ENCODE results near the gene WDR49. TPM values are rescaled to one million over a fixed set of nuclear protein-coding genes. Genes with fewer than 3 reads are reported as not detected.

Gene WDR49
- total RNA-seq, 2 experiments from 2014 or later = not detected

DNA sequence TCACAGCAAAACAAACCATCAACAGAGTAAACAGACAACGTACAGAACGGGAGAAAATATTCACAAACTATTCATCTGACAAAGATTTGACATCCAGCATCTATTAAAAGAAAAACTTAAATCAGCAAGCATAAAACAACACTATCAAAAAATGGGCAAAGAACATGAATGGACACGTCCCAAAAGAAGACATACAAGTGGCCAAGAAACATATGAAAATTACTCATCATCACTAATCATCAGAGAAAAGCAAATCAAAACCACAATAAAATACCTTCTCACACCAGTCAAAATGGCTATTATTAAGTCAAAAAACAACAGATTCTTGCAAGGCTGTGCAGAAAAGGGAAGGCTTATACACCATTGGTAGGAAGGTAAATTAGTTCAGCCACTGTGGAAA, 166.2 kb downstream of the WDR49 start:
- CTCF ChIA-PET = interaction anchor here (0.6 kb wide), 1 partner anchor 79 kb away, joined by 3 read pairs; no protein-coding TSS in a partner anchor
- intact Hi-C loops (cut with DNase I, micrococcal nuclease) = no loop called here
- Mint-ChIP-seq H3K27ac (no peak overlapping the region), H3K4me1 (no peaks in the 10 kb centered on the region), H3K4me3 (no peak overlapping the region), H3K9me3 (ENCODE audit: low read depth) (peaks cover 5% of the 10 kb centered on the region), H3K27me3 (no peaks in the 10 kb centered on the region), H3K36me3 (ENCODE audit: low read depth) (no peaks in the 10 kb centered on the region)
- no peak for ATAC-seq
- POLR2A ChIA-PET = no interaction called here
- DNase-seq = no peak

DNA sequence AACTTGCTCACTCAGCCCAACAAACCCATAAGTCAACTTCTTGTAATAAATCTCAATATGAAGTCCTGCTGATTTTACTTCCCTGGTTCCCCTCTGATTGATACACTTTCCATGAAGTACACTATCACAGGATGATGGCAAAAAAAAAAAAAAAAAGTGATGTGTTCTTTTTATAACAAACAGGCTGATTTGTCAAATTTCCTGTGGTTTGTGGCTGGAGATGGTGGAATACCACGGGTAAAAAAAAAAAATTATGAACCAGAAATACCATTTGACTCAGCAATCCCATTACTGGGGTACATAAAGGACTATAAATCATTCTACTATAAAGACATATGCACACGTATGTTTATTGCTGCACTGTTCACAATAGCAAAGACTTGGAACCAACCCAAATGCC, 169.2 kb downstream of the WDR49 start:
- POLR2A ChIA-PET = no interaction called here
- intact Hi-C loops (cut with DNase I, micrococcal nuclease) = no loop called here
- DNase-seq = no peak
- Mint-ChIP-seq H3K36me3 (ENCODE audit: low read depth) (no peaks in the 10 kb centered on the region), H3K27ac (no peak overlapping the region), H3K4me1 (no peaks in the 10 kb centered on the region), H3K27me3 (no peaks in the 10 kb centered on the region), H3K4me3 (no peak overlapping the region), H3K9me3 (ENCODE audit: low read depth) (peaks cover 5% of the 10 kb centered on the region)
- no peak for ATAC-seq
- CTCF ChIA-PET = no interaction called here

- CTCF ChIA-PET = no interaction called here
- ATAC-seq (no peak), DNase-seq (no peak)
- no peaks in the 10 kb centered on the region for H3K36me3 Mint-ChIP-seq (ENCODE audit: low read depth)
- H3K9me3 Mint-ChIP-seq (ENCODE audit: low read depth) = peaks cover 5% of the 10 kb centered on the region
- no peak overlapping the region for H3K27ac Mint-ChIP-seq
- H3K27me3 Mint-ChIP-seq = no peaks in the 10 kb centered on the region
- no peak overlapping the region for H3K4me3 Mint-ChIP-seq
- intact Hi-C loops (cut with DNase I, micrococcal nuclease) = no loop called here
- POLR2A ChIA-PET = no interaction called here
- H3K4me1 Mint-ChIP-seq = no peaks in the 10 kb centered on the region
These were observed 169.8 kb downstream of the WDR49 start for GRCh38 chr3:167483708-167484475.

- H3K9me3 Mint-ChIP-seq (ENCODE audit: low read depth) = peaks cover 5% of the 10 kb centered on the region
- H3K4me1 Mint-ChIP-seq = no peaks in the 10 kb centered on the region
- H3K27me3 Mint-ChIP-seq = no peaks in the 10 kb centered on the region
- ChIA-PET POLR2A (no interaction called here), CTCF (no interaction called here)
- no peaks in the 10 kb centered on the region for H3K36me3 Mint-ChIP-seq (ENCODE audit: low read depth)
- H3K27ac Mint-ChIP-seq = no peak overlapping the region
- DNase-seq (no peak), ATAC-seq (no peak)
- no peak overlapping the region for H3K4me3 Mint-ChIP-seq
- intact Hi-C loops (cut with DNase I, micrococcal nuclease) = no loop called here
These were observed 172.6 kb downstream of the WDR49 start for GRCh38 chr3:167481164-167481563.

- POLR2A ChIA-PET = no interaction called here
- no peak for ATAC-seq
- DNase-seq = no peak
- intact Hi-C loops (cut with DNase I, micrococcal nuclease) = no loop called here
- Mint-ChIP-seq H3K9me3 (ENCODE audit: low read depth) (peaks cover 5% of the 10 kb centered on the region), H3K27me3 (no peaks in the 10 kb centered on the region), H3K4me3 (no peak overlapping the region), H3K27ac (no peak overlapping the region), H3K36me3 (ENCODE audit: low read depth) (no peaks in the 10 kb centered on the region), H3K4me1 (no peaks in the 10 kb centered on the region)
- CTCF ChIA-PET = no interaction called here
These were observed 173.0 kb downstream of the WDR49 start for GRCh38 chr3:167480748-167481147.

DNA sequence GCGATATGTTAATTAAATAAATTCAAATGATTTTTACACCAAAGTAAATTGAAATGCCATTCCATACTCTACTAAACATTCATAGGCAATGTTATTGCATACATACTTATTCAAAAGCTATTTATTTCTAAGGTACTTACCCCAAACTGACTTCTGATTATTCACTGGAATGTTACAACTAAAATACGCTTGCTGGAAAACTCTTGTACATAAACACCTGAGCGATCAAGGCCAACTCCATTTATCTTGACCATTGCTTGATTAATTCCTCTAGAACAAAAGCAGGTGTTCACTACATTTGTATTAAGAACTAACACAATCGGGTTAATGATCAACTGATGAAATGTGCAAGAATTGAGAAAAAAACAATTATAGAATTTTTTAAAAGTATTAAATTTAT, 179.9 kb downstream of the WDR49 start, which contains the start of gene SERPINI2:
Gene SERPINI2, minus strand, starts transcription at position 180 of the 400 bp plus-strand sequence. CDS start 2,208 bp downstream, outside the sequence.
- no peaks in the 10 kb centered on the region for H3K27me3 Mint-ChIP-seq
- H3K4me1 Mint-ChIP-seq = no peaks in the 10 kb centered on the region
- ChIA-PET POLR2A (no interaction called here), CTCF (no interaction called here)
- H3K27ac Mint-ChIP-seq = no peak within 1 kb of the TSS
- H3K36me3 Mint-ChIP-seq (ENCODE audit: low read depth) = no peaks in the 10 kb centered on the region
- ATAC-seq (no peak), DNase-seq (no peak)
- H3K4me3 Mint-ChIP-seq = no peak within 1 kb of the TSS
- intact Hi-C loops (cut with DNase I, micrococcal nuclease) = no loop called here
- H3K9me3 Mint-ChIP-seq (ENCODE audit: low read depth) = no peaks in the 10 kb centered on the region

DNA sequence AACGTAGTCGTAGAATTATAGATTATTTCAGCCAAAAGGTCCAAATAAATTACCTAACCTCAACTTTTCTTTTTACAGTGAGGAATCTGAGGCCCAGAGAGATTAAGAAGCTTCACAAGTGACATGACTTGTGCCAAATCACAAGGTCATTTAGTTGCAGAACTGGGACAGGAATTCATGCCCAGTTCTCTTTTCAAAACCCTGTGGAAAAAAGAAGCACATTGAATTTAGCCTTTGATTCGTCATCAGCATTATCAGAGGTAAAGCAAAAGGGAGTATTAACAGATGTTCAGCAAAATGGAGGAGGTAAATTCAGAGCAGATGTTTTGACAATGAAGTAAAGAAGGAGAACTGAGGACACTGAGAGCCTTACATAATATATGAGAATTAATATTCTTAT, 184.4 kb downstream of the WDR49 start:
- no peaks in the 10 kb centered on the region for H3K27me3 Mint-ChIP-seq
- H3K4me1 Mint-ChIP-seq = no peaks in the 10 kb centered on the region
- no peak overlapping the region for H3K27ac Mint-ChIP-seq
- H3K9me3 Mint-ChIP-seq (ENCODE audit: low read depth) = no peaks in the 10 kb centered on the region
- ChIA-PET POLR2A (no interaction called here), CTCF (no interaction called here)
- intact Hi-C loops (cut with DNase I, micrococcal nuclease) = no loop called here
- no peaks in the 10 kb centered on the region for H3K36me3 Mint-ChIP-seq (ENCODE audit: low read depth)
- DNase-seq = no peak
- H3K4me3 Mint-ChIP-seq = no peak overlapping the region
- ATAC-seq = no peak

DNA sequence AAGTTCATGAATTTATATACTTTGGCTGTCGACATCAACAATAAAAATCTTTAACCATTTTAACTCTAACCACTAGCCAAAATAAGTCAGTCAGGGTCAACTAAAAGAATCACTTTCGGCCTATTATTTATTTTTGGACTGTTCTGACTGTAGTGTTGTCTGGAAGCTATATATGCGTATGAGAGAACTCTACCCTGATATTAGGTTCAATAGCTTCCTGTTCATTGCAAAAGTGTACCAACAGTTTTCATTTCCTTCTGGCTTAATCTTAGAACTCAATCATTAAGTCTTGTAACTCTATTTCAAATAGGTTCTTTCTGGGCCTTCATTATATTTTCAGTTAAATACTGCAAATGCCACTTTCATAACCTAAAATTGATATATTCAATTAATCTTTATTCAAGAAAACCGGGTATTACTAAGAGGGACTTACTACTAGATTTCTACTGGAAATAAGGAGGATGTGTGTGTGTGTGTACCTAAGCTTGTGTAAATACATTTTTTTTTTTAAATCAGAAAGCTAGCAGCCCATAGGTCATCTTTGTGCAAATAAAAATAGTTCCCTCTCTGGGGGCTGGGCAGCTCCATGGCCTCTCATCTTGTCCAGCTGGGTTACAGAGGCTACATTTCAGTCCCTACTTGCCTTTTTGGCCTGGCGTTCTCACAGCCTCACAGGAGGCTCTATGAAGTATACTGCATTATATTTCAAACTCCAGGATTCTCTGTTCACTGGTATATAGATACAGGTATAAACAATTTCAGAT, 185.7 kb downstream of the WDR49 start:
- ChIA-PET CTCF (no interaction called here), POLR2A (no interaction called here)
- no peaks in the 10 kb centered on the region for H3K27me3 Mint-ChIP-seq
- intact Hi-C loops (cut with DNase I, micrococcal nuclease) = no loop called here
- H3K36me3 Mint-ChIP-seq (ENCODE audit: low read depth) = no peaks in the 10 kb centered on the region
- no peak for DNase-seq
- no peaks in the 10 kb centered on the region for H3K4me1 Mint-ChIP-seq
- no peak overlapping the region for H3K4me3 Mint-ChIP-seq
- no peak for ATAC-seq
- H3K9me3 Mint-ChIP-seq (ENCODE audit: low read depth) = no peaks in the 10 kb centered on the region
- H3K27ac Mint-ChIP-seq = no peak overlapping the region

DNA sequence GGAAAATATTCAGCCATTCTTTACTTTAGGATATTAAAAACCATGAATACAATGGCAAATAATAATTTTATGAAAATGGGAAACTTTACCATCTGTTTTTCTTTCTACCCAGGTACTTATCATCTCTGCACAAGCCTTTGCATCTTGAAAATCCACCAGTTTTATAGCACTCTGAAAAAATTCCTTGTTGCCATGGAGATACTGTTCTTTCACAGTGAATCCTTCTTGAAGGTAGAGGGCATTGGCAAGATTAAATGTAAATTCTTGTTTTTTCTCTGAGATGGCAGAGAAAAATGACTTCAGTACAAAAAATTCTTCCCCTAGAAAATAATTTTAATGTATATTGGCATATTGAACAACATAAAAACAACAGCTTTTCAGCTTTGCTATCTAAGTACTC, 186.8 kb downstream of the WDR49 start:
- no peak for DNase-seq
- ChIA-PET POLR2A (no interaction called here), CTCF (interaction anchor here (1.1 kb wide), 1 partner anchor 9 kb away, joined by 3 read pairs; no protein-coding TSS in a partner anchor)
- no peak for ATAC-seq
- Mint-ChIP-seq H3K4me3 (no peak overlapping the region), H3K27me3 (no peaks in the 10 kb centered on the region), H3K27ac (no peak overlapping the region), H3K36me3 (ENCODE audit: low read depth) (no peaks in the 10 kb centered on the region), H3K9me3 (ENCODE audit: low read depth) (no peaks in the 10 kb centered on the region), H3K4me1 (no peaks in the 10 kb centered on the region)
- intact Hi-C loops (cut with DNase I, micrococcal nuclease) = no loop called here

- H3K9me3 Mint-ChIP-seq (ENCODE audit: low read depth) = no peaks in the 10 kb centered on the region
- H3K27ac Mint-ChIP-seq = no peak overlapping the region
- CTCF ChIA-PET = no interaction called here
- H3K36me3 Mint-ChIP-seq (ENCODE audit: low read depth) = no peaks in the 10 kb centered on the region
- DNase-seq (no peak), ATAC-seq (no peak)
- H3K4me1 Mint-ChIP-seq = no peaks in the 10 kb centered on the region
- intact Hi-C loops (cut with DNase I, micrococcal nuclease) = no loop called here
- no peaks in the 10 kb centered on the region for H3K27me3 Mint-ChIP-seq
- no peak overlapping the region for H3K4me3 Mint-ChIP-seq
- POLR2A ChIA-PET = no interaction called here
These were observed 197.5 kb downstream of the WDR49 start for GRCh38 chr3:167456157-167456799.

- CTCF ChIA-PET = interaction anchor here (0.6 to 0.9 kb wide), 3 partner anchors 52 to 94 kb away, joined by 3 to 4 read pairs (median 3); partner anchors contain the start of gene ZBBX
- no peak overlapping the region for H3K4me3 Mint-ChIP-seq
- intact Hi-C loops (cut with DNase I, micrococcal nuclease) = no loop called here
- H3K36me3 Mint-ChIP-seq (ENCODE audit: low read depth) = no peaks in the 10 kb centered on the region
- H3K27ac Mint-ChIP-seq = no peak overlapping the region
- POLR2A ChIA-PET = no interaction called here
- no peaks in the 10 kb centered on the region for H3K4me1 Mint-ChIP-seq
- ATAC-seq = no peak
- H3K27me3 Mint-ChIP-seq = no peaks in the 10 kb centered on the region
- H3K9me3 Mint-ChIP-seq (ENCODE audit: low read depth) = no peaks in the 10 kb centered on the region
- DNase-seq = no peak
These were observed 199.9 kb downstream of the WDR49 start for GRCh38 chr3:167453815-167454214.

DNA sequence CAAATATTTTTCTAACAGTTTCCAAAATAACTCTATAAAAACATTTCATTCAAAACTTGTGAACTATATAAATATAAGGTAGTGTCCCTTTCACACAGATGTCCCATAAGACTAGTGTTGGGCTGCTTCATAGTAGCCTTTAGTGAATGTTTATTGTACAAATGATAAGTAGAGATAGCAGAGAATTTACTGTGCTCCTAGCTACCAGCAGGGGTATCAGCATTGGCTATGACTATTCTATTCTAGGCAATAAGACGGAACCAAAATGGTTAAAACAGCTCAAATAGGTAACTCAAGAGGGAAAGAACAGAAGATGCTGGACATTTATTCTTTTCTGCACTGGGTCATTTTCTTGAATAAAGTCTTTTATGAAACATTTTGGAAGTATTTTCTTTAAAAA, 202.5 kb downstream of the WDR49 start:
- ATAC-seq (no peak), DNase-seq (no peak)
- Mint-ChIP-seq H3K4me3 (no peak overlapping the region), H3K9me3 (ENCODE audit: low read depth) (no peaks in the 10 kb centered on the region), H3K36me3 (ENCODE audit: low read depth) (no peaks in the 10 kb centered on the region), H3K27ac (no peak overlapping the region), H3K27me3 (no peaks in the 10 kb centered on the region), H3K4me1 (no peaks in the 10 kb centered on the region)
- CTCF ChIA-PET = no interaction called here
- intact Hi-C loops (cut with DNase I, micrococcal nuclease) = no loop called here
- POLR2A ChIA-PET = no interaction called here

All from activated CD4-positive, alpha-beta T cell treated with anti-CD3 and anti-CD28 coated beads for 36 hours (primary cell).